HepG2 (cell line): ENCODE data around the gene COX15.

ENCODE experiments used
- ATF5 ChIP-seq: sonication (generic); formaldehyde crosslinking; IDR thresholded peaks from 2 replicates; pipeline ENCODE4 v1.4.0; 2020; ENCODE audit warnings: mild to moderate bottlenecking, low read depth, missing genetic modification reagents
- CHD2 ChIP-seq: IDR thresholded peaks from 2 replicates; pipeline ENCODE4 v1.6.1; 2011; ENCODE audit warnings: low read depth, low read length, improper control_type of control experiment
- CTCF ChIP-seq: sonication (generic); formaldehyde crosslinking; IDR thresholded peaks from 2 replicates; pipeline ENCODE4 v1.5.0; 2020; ENCODE audit warnings: mild to moderate bottlenecking, missing genetic modification reagents, moderate library complexity
- POLR2A ChIP-seq, 2 experiments: IDR thresholded peaks; 2 replicates each; pipeline ENCODE4 v1.6.1; 2011; ENCODE audit warnings: low read depth in 2 of 2, low read length in 2 of 2, mild to moderate bottlenecking in 1 of 2, moderate library complexity in 1 of 2; ENCODE audit not compliant: insufficient read depth in 1 of 2
- REST ChIP-seq, 2 experiments: IDR thresholded peaks; 2 replicates each; pipeline ENCODE4 v1.6.1; 2011 to 2012; ENCODE audit warnings: low read length in 2 of 2, borderline replicate concordance in 1 of 2, low read depth in 1 of 2, mild to moderate bottlenecking in 1 of 2, moderate library complexity in 1 of 2
- ZBTB8A ChIP-seq: sonication (generic); formaldehyde crosslinking; IDR thresholded peaks from 2 replicates; pipeline ENCODE4 v1.4.0; 2020; ENCODE audit warnings: mild to moderate bottlenecking, low read depth, missing genetic modification reagents, borderline replicate concordance
- ZNF3 ChIP-seq: IDR thresholded peaks from 2 replicates; pipeline ENCODE4 v1.7.0; 2017; ENCODE audit warnings: inconsistent platforms
- ZNF576 ChIP-seq: sonication (generic); formaldehyde crosslinking; IDR thresholded peaks from 2 replicates; pipeline ENCODE4 v1.4.0; 2020; ENCODE audit warnings: mild to moderate bottlenecking, missing genetic modification reagents
- ZSCAN5A ChIP-seq: sonication (generic); formaldehyde crosslinking; IDR thresholded peaks from 2 replicates; pipeline ENCODE4 v1.8.0; 2022; ENCODE audit warnings: mild to moderate bottlenecking, missing genetic modification reagents, borderline replicate concordance

- TF ChIP-seq ZSCAN5A (CRISPR knock-in tag) (no peak), ZBTB8A (CRISPR knock-in tag) (no peak), CTCF (CRISPR knock-in tag) (no peak), ZNF576 (CRISPR knock-in tag) (no peak), POLR2A (IDR thresholded peaks at IDR 0.05; ENCODE audit: insufficient read depth in 1 of 2, low read depth in 2 of 2, low read length in 2 of 2) (no peak), ATF5 (CRISPR knock-in tag) (no peak), CHD2 (no peak), REST (IDR thresholded peaks at IDR 0.05; ENCODE audit: borderline replicate concordance in 1 of 2, low read depth in 1 of 2, low read length in 2 of 2) (no peak), ZNF3 (no peak)
These were observed 10.8 kb upstream of the COX15 start for GRCh38 chr10:99742701-99743100.
